ENCODE results near the gene RRP15.

The RRP15 gene

GRCh38 chr1:218384581-218384993 lies 99.5 kb downstream of the RRP15 start:
- no peak for DNase-seq (ENCODE audit: low read depth in 2 of 2, low spot score in 1 of 2)
